CD4-positive, alpha-beta T cell treated with Interleukin-15 for 1 hour (primary cell): ENCODE results near the gene MAGEA6.

Experiments
- DNase-seq: peaks from one replicate; pipeline ENCODE4 v3.0.0-alpha.2; 2020

Gene MAGEA6

GRCh38 chrX:152733261-152733975, 36.1 kb downstream of the MAGEA6 start, which contains the start of the genes CSAG1 and MAGEA12:
Gene CSAG1, minus strand, starts transcription at chrX:152733721. Its CDS starts 1,261 bp downstream, at chrX:152732460.
Gene MAGEA12, plus strand, starts transcription at chrX:152733757. Its CDS starts 2,405 bp downstream, at chrX:152736162.
- DNase-seq = no peak

DNA sequence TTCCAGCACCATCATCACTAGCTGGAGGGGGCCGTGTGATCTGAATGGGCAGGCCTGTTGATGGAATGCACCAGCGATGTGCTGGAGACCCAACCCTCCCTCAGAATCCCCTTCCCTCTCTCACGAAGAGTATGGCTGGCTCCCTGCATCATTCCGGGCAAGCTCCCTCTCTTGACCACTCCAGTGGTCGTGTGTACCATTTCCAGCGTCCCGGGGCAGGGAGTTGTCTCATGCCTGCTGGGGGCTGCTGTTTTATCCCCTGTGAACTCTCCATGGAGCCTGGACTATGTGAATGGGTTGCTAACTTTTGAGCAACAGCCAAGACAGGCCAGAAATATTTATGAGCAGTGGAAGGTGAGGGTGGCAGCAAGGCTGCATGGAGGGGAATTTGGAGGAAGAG, 44.1 kb downstream of the MAGEA6 start:
- no peak for DNase-seq
